GM20000 (cell line): ENCODE results near the gene GABBR1.

ENCODE experiments used
- DNase-seq: peaks from one replicate; pipeline ENCODE4 v3.0.0; 2012; ENCODE audit warnings: low spot score
- TF ChIP-seq, protein P1 (sequence below): IDR thresholded peaks from 2 replicates; pipeline ENCODE4 v1.5.1; 2012; ENCODE audit warnings: mild to moderate bottlenecking, control low read depth; ENCODE audit errors: extremely low read depth, missing control alignments

The GABBR1 gene

DNA sequence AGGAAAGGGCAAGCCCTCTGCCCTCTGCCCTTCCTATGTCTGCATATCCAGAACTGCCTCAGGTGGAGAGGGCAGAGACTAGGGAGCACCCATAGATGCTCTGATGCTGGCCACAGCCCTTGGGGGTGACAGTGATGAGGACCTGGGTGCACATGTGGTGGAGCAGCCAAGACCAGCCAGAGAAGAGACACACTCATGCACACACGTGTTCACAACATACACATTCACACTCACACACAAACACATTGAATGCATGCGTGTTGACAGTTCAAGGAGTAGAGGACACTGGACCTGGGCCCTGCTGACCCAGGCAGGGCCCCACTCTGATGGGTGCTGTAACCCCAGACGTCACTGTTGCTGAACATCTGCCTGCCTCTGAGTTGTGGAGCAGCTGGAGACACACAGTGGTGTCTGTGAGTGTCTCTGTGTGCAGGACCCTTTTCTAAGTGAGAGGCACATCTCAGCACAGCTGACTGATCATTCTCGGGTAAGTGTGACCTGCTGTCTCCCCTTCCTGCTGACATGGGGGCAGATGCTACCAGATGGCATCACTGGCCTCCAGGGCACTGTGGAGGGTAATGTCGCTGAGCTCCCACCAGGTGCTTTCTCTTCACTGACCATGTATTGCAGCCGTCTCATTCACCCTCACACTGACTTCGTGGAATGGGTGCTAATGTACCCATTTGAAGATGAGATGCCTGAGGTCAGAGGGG lies 115.1 kb downstream of the GABBR1 start:
- DNase-seq = no peak
- TF ChIP-seq, protein P1, sequence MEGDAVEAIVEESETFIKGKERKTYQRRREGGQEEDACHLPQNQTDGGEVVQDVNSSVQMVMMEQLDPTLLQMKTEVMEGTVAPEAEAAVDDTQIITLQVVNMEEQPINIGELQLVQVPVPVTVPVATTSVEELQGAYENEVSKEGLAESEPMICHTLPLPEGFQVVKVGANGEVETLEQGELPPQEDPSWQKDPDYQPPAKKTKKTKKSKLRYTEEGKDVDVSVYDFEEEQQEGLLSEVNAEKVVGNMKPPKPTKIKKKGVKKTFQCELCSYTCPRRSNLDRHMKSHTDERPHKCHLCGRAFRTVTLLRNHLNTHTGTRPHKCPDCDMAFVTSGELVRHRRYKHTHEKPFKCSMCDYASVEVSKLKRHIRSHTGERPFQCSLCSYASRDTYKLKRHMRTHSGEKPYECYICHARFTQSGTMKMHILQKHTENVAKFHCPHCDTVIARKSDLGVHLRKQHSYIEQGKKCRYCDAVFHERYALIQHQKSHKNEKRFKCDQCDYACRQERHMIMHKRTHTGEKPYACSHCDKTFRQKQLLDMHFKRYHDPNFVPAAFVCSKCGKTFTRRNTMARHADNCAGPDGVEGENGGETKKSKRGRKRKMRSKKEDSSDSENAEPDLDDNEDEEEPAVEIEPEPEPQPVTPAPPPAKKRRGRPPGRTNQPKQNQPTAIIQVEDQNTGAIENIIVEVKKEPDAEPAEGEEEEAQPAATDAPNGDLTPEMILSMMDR = no peak

DNA sequence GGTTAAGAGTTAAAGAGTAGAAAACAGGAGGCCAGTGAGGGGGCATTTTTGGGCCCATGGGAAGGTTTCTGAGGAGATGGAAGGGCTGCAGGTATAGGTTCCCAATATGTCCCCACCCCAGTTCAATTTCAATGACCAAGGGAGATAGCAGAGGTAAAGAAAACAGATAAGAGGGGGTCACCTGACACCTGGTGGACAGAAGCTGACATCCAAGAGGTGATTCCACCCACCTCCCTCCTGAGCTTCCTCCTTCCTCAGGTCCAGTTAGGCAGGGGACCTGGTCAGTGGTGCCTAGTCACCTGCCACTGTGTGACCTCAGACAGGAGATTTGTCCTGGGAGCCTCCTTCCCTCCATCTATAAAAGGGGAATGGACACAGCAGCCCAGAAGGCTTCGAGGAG lies 115.7 kb downstream of the GABBR1 start:
- TF ChIP-seq, protein P1 = no peak
- DNase-seq = no peak

DNA sequence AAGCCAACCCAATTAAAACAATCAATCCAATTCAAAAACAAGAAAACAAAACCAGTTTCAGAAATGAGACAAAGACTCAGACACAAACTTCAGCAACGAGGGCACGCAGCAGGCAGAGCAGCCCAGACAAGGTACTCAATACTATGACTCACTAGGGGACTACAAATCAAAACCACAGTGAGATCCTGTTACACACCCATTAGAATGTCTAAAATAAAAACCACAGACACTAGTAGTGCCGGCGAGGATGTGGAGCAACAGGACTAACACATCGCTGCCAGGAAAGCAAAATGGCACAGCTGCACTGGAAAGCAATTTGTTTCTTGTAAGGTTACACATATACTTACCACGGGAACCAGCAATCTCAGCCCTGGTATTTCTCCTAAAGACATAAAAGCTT lies 116.9 kb downstream of the GABBR1 start:
- no peak for DNase-seq
- TF ChIP-seq, protein P1 = no peak

DNA sequence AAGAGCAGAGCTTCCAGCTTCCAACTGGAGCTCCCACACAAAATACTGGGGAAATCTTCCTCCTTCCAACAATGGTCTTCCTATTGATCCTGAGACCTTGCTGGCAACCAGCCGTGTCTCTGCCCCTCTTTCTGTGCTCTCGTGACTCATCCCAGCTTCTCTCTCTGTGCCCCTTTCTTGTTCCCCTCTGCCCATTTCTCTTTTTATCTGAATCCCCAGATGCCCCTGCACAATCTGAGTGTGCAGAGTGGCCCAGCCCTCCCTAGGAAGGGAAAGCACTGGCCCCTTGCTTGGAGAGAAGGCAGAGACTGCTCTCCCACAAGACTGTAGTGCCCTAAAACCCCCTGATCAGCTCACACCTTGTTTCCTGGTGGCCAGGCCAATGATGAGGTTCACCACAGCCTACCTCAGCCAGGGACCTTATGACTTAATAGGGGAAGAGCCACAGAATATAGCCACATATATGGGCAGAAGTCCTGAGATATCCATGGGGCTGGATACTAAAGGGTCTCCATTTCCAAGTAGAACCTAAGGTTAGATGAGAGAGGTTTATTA lies 122.2 kb downstream of the GABBR1 start:
- no peak for DNase-seq
- TF ChIP-seq, protein P1 = no peak

DNA sequence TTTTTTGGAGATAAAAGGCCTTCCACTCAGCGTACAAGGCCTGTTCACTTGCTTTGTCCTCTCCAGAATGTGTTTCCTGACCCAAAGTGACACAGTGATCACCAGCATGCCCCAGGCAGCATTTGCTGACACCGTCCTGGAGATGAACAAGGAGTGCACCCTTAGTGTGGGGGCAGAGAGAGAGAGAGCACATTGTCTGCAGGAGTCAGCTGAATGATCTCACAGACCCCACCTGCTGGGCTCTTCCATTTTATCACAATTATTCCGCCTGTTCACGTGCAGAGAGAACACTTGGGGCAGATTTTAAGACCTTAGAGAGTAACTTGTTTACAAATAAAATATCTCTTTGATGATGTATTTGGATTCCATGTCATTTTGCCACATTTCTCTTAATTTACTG lies 122.8 kb downstream of the GABBR1 start:
- DNase-seq = no peak
- TF ChIP-seq, protein P1 = no peak
